PC-9 (cell line): ENCODE results near the gene GRM7.

Experiments
- CTCF ChIP-seq: fragments of 200-600 bp; sonication (generic); conservative IDR thresholded peaks from 2 replicates; pipeline ENCODE4 v1.6.1; 2017; ENCODE audit warnings: mixed run types, antibody characterized with exemption, mild to moderate bottlenecking, moderate library complexity
- EZH2 ChIP-seq: fragments of 200-600 bp; sonication (generic); IDR thresholded peaks from 2 replicates; pipeline ENCODE4 v1.8.0; 2017; ENCODE audit warnings: antibody characterized with exemption, low read depth

DNA sequence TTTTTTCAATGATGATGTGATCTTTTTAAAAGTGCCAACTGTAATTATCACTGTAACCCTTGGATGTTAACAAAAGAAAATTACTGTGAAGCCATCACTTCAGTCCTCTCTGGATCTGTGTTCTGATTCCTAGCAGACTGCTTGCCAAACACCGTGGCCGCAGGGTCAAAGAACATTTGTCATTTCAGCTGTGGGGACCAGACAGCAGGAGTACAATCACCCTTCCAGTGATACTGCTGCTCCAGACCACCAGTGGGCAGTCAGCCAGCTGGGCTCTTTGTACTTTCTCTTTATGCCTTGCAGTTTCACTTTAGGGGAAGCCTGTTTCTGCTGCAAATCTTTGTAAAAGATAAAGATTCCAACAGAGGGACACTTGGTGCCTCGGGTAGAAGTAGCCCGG is 770.0 kb downstream of the GRM7 start:
- no peak for TF ChIP-seq EZH2
- no peak for TF ChIP-seq CTCF
